HepG2 (cell line): ENCODE results near the gene IL1B. TPM values are rescaled to one million over a fixed set of nuclear protein-coding genes. Genes with fewer than 3 reads are reported as not detected.

Experiments
- BCL3 ChIP-seq: sonication (generic); formaldehyde crosslinking; IDR thresholded peaks from 2 replicates; pipeline ENCODE4 v1.5.1; 2020; ENCODE audit warnings: mild to moderate bottlenecking, missing genetic modification reagents, moderate library complexity
- CREB1 ChIP-seq, 2 experiments: fragments of 450-650 bp in 1 of 2; IDR thresholded peaks; 2 replicates each; pipeline ENCODE4 v1.6.1; 2016 to 2017; ENCODE audit warnings: control low read depth in 1 of 2, mild to moderate bottlenecking in 1 of 2, missing compliant biosample characterization in 1 of 2, missing genetic modification characterization in 1 of 2
- CSRNP1 ChIP-seq: sonication (generic); formaldehyde crosslinking; IDR thresholded peaks from 2 replicates; pipeline ENCODE4 v1.8.1; 2023; ENCODE audit warnings: mild to moderate bottlenecking, missing genetic modification reagents
- E2F2 ChIP-seq: sonication (generic); formaldehyde crosslinking; IDR thresholded peaks from 2 replicates; pipeline ENCODE4 v1.4.0; 2020; ENCODE audit warnings: missing genetic modification reagents, borderline replicate concordance
- ELF1 ChIP-seq: sonication (generic); formaldehyde crosslinking; IDR thresholded peaks from 2 replicates; pipeline ENCODE4 v1.4.0; 2020; ENCODE audit warnings: missing genetic modification reagents
- ETV6 ChIP-seq: sonication (generic); formaldehyde crosslinking; conservative IDR thresholded peaks from 2 replicates; pipeline ENCODE4 v1.4.0; 2020; ENCODE audit warnings: missing genetic modification reagents
- GPN1 ChIP-seq: sonication (generic); formaldehyde crosslinking; IDR thresholded peaks from 2 replicates; pipeline ENCODE4 v1.5.1; 2020; ENCODE audit warnings: missing genetic modification reagents, borderline replicate concordance
- HNF1B ChIP-seq: sonication (generic); formaldehyde crosslinking; IDR thresholded peaks from 2 replicates; pipeline ENCODE4 v1.5.1; 2020; ENCODE audit warnings: mild to moderate bottlenecking, moderate library complexity, missing genetic modification reagents
- HNF4A ChIP-seq: sonication (generic); formaldehyde crosslinking; IDR thresholded peaks from 2 replicates; pipeline ENCODE4 v1.4.0; 2020; ENCODE audit warnings: missing genetic modification reagents
- NONO ChIP-seq, 2 experiments: fragments of 450-650 bp in 1 of 2; sonication (generic) in 1 of 2; formaldehyde crosslinking in 1 of 2; IDR thresholded peaks in 1 of 2; conservative IDR thresholded peaks in 1 of 2; 2 replicates each; pipeline versions ENCODE4 v1.6.1 to v1.8.0; 2017 to 2022; ENCODE audit warnings: mild to moderate bottlenecking in 1 of 2, missing genetic modification reagents in 1 of 2, moderate library complexity in 1 of 2
- ONECUT2 ChIP-seq: sonication (generic); formaldehyde crosslinking; IDR thresholded peaks from 2 replicates; pipeline ENCODE4 v1.4.0; 2020; ENCODE audit warnings: missing genetic modification reagents
- RELA ChIP-seq: sonication (generic); formaldehyde crosslinking; IDR thresholded peaks from 2 replicates; pipeline ENCODE4 v1.4.0; 2020; ENCODE audit warnings: missing genetic modification reagents
- SMC3 ChIP-seq: IDR thresholded peaks from 2 replicates; pipeline ENCODE4 v1.6.1; 2011; ENCODE audit warnings: low read length, improper control_type of control experiment
- SOX13 ChIP-seq, 3 experiments: fragments of 450-650 bp in 1 of 3; sonication (generic) in 1 of 3; formaldehyde crosslinking in 1 of 3; IDR thresholded peaks in 2 of 3; conservative IDR thresholded peaks in 1 of 3; 2 replicates each; pipeline versions ENCODE4 v1.5.0 to v1.6.1; 2016 to 2020; ENCODE audit warnings: antibody characterized with exemption in 1 of 3, mild to moderate bottlenecking in 1 of 3, missing compliant biosample characterization in 1 of 3, missing genetic modification reagents in 1 of 3, moderate library complexity in 1 of 3
- SP4 ChIP-seq: sonication (generic); formaldehyde crosslinking; IDR thresholded peaks from 2 replicates; pipeline ENCODE4 v1.8.1; 2023; ENCODE audit warnings: mild to moderate bottlenecking, missing genetic modification reagents
- ZMAT3 ChIP-seq: sonication (generic); formaldehyde crosslinking; conservative IDR thresholded peaks from 2 replicates; pipeline ENCODE4 v1.7.0; 2021; ENCODE audit warnings: missing genetic modification reagents
- ZNF496 ChIP-seq: sonication (generic); formaldehyde crosslinking; IDR thresholded peaks from 2 replicates; pipeline ENCODE4 v1.8.1; 2023; ENCODE audit warnings: mild to moderate bottlenecking, moderate library complexity, missing genetic modification reagents; ENCODE audit not compliant: insufficient replicate concordance
- ZNF503 ChIP-seq: sonication (generic); formaldehyde crosslinking; IDR thresholded peaks from 2 replicates; pipeline ENCODE4 v1.4.0; 2020; ENCODE audit warnings: missing genetic modification reagents
- ZNF576 ChIP-seq: sonication (generic); formaldehyde crosslinking; IDR thresholded peaks from 2 replicates; pipeline ENCODE4 v1.4.0; 2020; ENCODE audit warnings: mild to moderate bottlenecking, missing genetic modification reagents
- polyA plus RNA-seq, 8 experiments: library from polyadenylated mRNA; depleted of rRNA in 3 of 8; stranded (reverse) in 7 of 8; unstranded in 1 of 8; fragments of >200 nt; fragmentation: Illumina TruSeq in 4 of 8; extraction: Trizol in 4 of 8; gene quantifications; 2 replicates each; pipeline versions ENCODE4 v1.2.1 to v1.2.3, GENCODE V29; 2011 to 2016; ENCODE audit warnings: low read depth in 4 of 8, missing spikeins in 1 of 8, mixed read lengths in 1 of 8; ENCODE audit not compliant: insufficient read depth in 1 of 8
- total RNA-seq, 5 experiments: library from RNA; depleted of rRNA; stranded (reverse); fragments of >200 nt; fragmentation: Illumina TruSeq; extraction: Trizol; gene quantifications; 2 replicates each; pipeline ENCODE4 v1.2.3, GENCODE V29; 2016; ENCODE audit warnings: low read depth in 1 of 5

Gene IL1B
- total and polyA plus RNA-seq, 2 of the 13 experiments (the other 11 are each of a cell fraction or from before 2014, with no cell fraction given) = 0.18 TPM; not detected in 1

- TF ChIP-seq ZNF503 (CRISPR knock-in tag) (peak; percentile 99), BCL3 (peak; percentile 80; the same call in 1 of the 2 replicates), ELF1 (CRISPR knock-in tag) (peak; percentile 43; the same call in 1 of the 2 replicates), SMC3 (peak; percentile 26; the same call in 1 of the 2 replicates), HNF1B (CRISPR knock-in tag) (peak; percentile 98), E2F2 (CRISPR knock-in tag) (no peak), CSRNP1 (peak; percentile 91), CREB1 (IDR thresholded peaks at IDR 0.05) (peak; percentile 61), CREB1 (CRISPR knock-in tag; IDR thresholded peaks at IDR 0.05) (peak; percentile 90), ZMAT3 (peak; percentile 61; the same call in 1 of the 2 replicates), HNF4A (CRISPR knock-in tag) (peak; percentile 92), ZNF496 (CRISPR knock-in tag) (no peak), ONECUT2 (CRISPR knock-in tag) (peak; percentile 54), NONO (IDR thresholded peaks at IDR 0.05) (no peak), NONO (CRISPR knock-in tag; conservative IDR thresholded peaks at IDR 0.05) (peak; percentile 88), SP4 (CRISPR knock-in tag) (no peak), ZNF576 (no peak), GPN1 (CRISPR knock-in tag) (no peak), ETV6 (no peak), RELA (no peak), SOX13 (IDR thresholded peaks at IDR 0.05) (peak; percentile 92), SOX13 (CRISPR knock-in tag; conservative IDR thresholded peaks at IDR 0.05 in 1 of 2, IDR thresholded peaks at IDR 0.05 in 1 of 2) (peak in 1 of 2 experiments; percentile 99; a peak in 2 of 4 replicates)
These were observed 18.3 kb downstream of the IL1B start (continued) for GRCh38 chr2:112818094-112818902.
